Measurements from ENCODE around the gene ARHGAP19.
A peak's percentile ranks its signal among the peaks of the same experiment; 100 is the strongest.

DNA sequence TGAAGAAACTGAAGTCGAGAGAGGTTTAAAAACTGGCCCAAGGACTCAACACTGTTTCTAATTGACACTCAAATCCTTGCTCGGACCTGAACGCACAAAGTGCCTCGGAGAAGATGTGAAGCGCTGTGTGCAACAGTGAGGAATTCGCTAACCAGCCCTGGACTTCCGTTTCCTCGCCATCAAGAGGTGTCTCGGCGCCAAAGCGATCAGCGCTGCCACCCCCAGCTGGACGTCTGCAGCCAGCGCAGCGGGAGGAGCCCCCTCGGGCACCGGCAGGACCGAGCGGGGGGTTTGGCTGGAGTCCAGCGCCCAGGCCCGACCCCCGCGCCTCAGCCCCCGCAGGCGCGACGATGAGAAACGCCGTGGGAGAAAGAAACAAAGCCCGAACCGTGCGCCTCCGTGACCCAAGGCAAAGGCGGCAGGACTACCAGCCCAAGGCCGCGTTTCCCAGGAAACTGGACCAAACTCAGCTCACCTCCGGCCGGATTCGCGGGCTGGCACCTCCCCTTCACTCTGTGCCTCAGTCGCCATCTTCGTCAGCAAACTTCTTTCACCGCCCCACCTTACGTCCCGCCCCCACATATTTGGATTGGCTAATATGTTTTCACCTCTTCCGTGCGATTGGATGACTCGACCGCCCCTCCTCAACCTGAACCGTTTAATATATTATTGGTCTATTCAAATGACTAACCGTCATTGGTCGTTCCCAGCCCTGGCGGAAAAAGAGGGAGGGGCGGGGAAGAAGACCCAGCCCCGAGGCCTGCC lies at the start of gene ARHGAP19:
- TF ChIP-seq CHD2 (IDR thresholded peaks at IDR 0.05; ENCODE audit: low read length) = peak; percentile 92
- TF ChIP-seq, protein P1, sequence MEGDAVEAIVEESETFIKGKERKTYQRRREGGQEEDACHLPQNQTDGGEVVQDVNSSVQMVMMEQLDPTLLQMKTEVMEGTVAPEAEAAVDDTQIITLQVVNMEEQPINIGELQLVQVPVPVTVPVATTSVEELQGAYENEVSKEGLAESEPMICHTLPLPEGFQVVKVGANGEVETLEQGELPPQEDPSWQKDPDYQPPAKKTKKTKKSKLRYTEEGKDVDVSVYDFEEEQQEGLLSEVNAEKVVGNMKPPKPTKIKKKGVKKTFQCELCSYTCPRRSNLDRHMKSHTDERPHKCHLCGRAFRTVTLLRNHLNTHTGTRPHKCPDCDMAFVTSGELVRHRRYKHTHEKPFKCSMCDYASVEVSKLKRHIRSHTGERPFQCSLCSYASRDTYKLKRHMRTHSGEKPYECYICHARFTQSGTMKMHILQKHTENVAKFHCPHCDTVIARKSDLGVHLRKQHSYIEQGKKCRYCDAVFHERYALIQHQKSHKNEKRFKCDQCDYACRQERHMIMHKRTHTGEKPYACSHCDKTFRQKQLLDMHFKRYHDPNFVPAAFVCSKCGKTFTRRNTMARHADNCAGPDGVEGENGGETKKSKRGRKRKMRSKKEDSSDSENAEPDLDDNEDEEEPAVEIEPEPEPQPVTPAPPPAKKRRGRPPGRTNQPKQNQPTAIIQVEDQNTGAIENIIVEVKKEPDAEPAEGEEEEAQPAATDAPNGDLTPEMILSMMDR (IDR thresholded peaks at IDR 0.05; ENCODE audit: control extremely low read depth in 1 of 3, insufficient read depth in 1 of 3, low read depth in 1 of 3, low read length in 3 of 3) = 0 out of 4 replicates have a peak, but pooled peaks of 1 of the 3 experiments have one; percentile 6
- TF ChIP-seq, protein P2, sequence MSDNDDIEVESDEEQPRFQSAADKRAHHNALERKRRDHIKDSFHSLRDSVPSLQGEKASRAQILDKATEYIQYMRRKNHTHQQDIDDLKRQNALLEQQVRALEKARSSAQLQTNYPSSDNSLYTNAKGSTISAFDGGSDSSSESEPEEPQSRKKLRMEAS (IDR thresholded peaks at IDR 0.05) = 0 out of 2 replicates have a peak, but pooled peaks have one; percentile 12
- no peak for TF ChIP-seq JUN (IDR thresholded peaks at IDR 0.05; ENCODE audit: low read depth, low read length)
- TF ChIP-seq, protein P3, sequence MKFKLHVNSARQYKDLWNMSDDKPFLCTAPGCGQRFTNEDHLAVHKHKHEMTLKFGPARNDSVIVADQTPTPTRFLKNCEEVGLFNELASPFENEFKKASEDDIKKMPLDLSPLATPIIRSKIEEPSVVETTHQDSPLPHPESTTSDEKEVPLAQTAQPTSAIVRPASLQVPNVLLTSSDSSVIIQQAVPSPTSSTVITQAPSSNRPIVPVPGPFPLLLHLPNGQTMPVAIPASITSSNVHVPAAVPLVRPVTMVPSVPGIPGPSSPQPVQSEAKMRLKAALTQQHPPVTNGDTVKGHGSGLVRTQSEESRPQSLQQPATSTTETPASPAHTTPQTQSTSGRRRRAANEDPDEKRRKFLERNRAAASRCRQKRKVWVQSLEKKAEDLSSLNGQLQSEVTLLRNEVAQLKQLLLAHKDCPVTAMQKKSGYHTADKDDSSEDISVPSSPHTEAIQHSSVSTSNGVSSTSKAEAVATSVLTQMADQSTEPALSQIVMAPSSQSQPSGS (IDR thresholded peaks at IDR 0.05; ENCODE audit: low read length) = no peak
- no peak for TF ChIP-seq NANOG (IDR thresholded peaks at IDR 0.05; ENCODE audit: insufficient read depth, low read depth, low read length, poor library complexity, severe bottlenecking)
- TF ChIP-seq POLR2A (IDR thresholded peaks at IDR 0.05; ENCODE audit: control extremely low read depth in 1 of 2, low read depth in 2 of 2, low read length in 2 of 2) = peak; percentile 81 to 95
- no peak for TF ChIP-seq FOSL1 (IDR thresholded peaks at IDR 0.05; ENCODE audit: insufficient read depth, low read depth, low read length)
- TF ChIP-seq CEBPB (IDR thresholded peaks at IDR 0.05; ENCODE audit: low read depth, low read length) = no peak
- no peak for TF ChIP-seq NRF1 (IDR thresholded peaks at IDR 0.05; ENCODE audit: low read depth, low read length)
- TF ChIP-seq, protein P4, sequence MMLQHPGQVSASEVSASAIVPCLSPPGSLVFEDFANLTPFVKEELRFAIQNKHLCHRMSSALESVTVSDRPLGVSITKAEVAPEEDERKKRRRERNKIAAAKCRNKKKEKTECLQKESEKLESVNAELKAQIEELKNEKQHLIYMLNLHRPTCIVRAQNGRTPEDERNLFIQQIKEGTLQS (IDR thresholded peaks at IDR 0.05; ENCODE audit: insufficient read depth, low read depth, low read length) = no peak
